Measurements from ENCODE around the gene UHRF1.

UHRF1 gene

DNA sequence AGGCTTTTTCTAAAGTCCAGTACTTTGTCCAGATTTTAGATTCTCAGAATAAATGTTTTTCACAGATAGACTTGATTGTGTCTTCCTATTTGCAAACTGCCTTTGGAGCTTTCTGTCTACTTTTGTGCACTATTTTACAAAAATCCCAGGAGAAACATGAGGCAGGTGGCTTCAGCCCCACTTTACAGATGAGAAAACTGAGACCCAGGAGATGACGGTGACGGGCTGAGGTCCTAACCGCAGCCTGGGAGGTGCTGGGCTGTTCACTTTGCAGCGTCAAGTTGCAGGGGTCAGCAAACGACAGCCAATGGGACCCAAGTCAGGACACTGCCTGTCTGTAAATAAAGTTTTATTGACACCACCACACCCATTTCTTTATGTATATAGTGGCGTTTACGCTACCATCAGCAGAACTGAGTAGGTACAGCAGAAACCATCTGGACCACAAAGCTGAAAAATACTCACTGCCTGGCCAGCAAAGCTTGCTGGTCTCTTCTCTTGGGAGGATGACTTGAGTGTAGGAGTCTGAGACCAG lies 52.9 kb downstream of the UHRF1 start:
- Histone ChIP-seq H3K4me1 (ENCODE audit: control insufficient read depth, low read length) (peaks cover 17% of the 10 kb centered on the region), H3K9me2 (replicated peaks; ENCODE audit: control insufficient read depth, low read length) (no peaks in the 10 kb centered on the region), H4K20me1 (ENCODE audit: control insufficient read depth, insufficient read depth, low read depth, low read length) (no peaks in the 10 kb centered on the region; the same call in 1 of the 2 replicates), H3K4me3 (ENCODE audit: low read length) (no peak overlapping the region), H3F3A (ENCODE audit: control insufficient read depth, insufficient read depth) (peaks cover 48% of the 10 kb centered on the region), H3K4me2 (ENCODE audit: low read length) (no peak overlapping the region), H3K27me3 (ENCODE audit: control insufficient read depth, low read length) (no peaks in the 10 kb centered on the region), H3K27ac (ENCODE audit: low read depth, low read length) (no peak overlapping the region), H3K9me3 (ENCODE audit: control insufficient read depth, insufficient read depth, low read length) (no peaks in the 10 kb centered on the region), H3K36me3 (ENCODE audit: control insufficient read depth, low read length) (peaks cover 71% of the 10 kb centered on the region), H3K79me2 (ENCODE audit: control insufficient read depth, low read length) (peaks cover 9% of the 10 kb centered on the region)
- TF ChIP-seq EZH2phosphoT487 (IDR thresholded peaks at IDR 0.05; ENCODE audit: borderline replicate concordance, low read length): no peak
- TF ChIP-seq, protein P1, sequence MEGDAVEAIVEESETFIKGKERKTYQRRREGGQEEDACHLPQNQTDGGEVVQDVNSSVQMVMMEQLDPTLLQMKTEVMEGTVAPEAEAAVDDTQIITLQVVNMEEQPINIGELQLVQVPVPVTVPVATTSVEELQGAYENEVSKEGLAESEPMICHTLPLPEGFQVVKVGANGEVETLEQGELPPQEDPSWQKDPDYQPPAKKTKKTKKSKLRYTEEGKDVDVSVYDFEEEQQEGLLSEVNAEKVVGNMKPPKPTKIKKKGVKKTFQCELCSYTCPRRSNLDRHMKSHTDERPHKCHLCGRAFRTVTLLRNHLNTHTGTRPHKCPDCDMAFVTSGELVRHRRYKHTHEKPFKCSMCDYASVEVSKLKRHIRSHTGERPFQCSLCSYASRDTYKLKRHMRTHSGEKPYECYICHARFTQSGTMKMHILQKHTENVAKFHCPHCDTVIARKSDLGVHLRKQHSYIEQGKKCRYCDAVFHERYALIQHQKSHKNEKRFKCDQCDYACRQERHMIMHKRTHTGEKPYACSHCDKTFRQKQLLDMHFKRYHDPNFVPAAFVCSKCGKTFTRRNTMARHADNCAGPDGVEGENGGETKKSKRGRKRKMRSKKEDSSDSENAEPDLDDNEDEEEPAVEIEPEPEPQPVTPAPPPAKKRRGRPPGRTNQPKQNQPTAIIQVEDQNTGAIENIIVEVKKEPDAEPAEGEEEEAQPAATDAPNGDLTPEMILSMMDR (IDR thresholded peaks at IDR 0.05; ENCODE audit: low read depth, low read length, poor library complexity, severe bottlenecking): no peak

DNA sequence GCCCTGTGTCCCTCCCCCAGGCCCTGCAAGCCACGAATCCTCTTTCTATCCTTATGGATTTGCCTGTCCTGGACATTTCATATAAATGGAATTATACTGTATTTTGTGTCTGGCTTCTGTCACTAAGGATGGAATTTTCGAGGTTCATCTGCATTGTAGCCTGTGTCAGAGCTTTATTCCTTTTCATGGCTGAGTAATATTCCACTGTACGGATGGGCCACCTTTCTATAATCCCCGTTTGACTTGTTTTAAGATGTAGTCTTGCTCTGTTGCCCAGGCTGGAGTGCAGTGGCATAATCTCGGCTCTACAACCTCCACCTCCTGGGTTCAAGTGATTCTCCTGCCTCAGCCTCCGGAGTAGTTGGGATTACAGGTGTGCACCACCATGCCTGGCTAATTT lies 55.8 kb downstream of the UHRF1 start:
- peaks cover 5% of the 10 kb centered on the region; the same call in 1 of the 2 replicates for H4K20me1 ChIP-seq (ENCODE audit: control insufficient read depth, insufficient read depth, low read depth, low read length)
- no peaks in the 10 kb centered on the region for H3K27me3 ChIP-seq (ENCODE audit: control insufficient read depth, low read length)
- H3K27ac ChIP-seq (ENCODE audit: low read depth, low read length): no peak overlapping the region
- H3K9me2 ChIP-seq (replicated peaks; ENCODE audit: control insufficient read depth, low read length): no peaks in the 10 kb centered on the region
- peaks cover 42% of the 10 kb centered on the region for H3K36me3 ChIP-seq (ENCODE audit: control insufficient read depth, low read length)
- no peak overlapping the region for H3K4me3 ChIP-seq (ENCODE audit: low read length)
- TF ChIP-seq, protein P1 (IDR thresholded peaks at IDR 0.05; ENCODE audit: low read depth, low read length, poor library complexity, severe bottlenecking): no peak
- no peak for TF ChIP-seq EZH2phosphoT487 (IDR thresholded peaks at IDR 0.05; ENCODE audit: borderline replicate concordance, low read length)
- H3K4me2 ChIP-seq (ENCODE audit: low read length): no peak overlapping the region
- H3K4me1 ChIP-seq (ENCODE audit: control insufficient read depth, low read length): peaks cover 33% of the 10 kb centered on the region
- peaks cover 7% of the 10 kb centered on the region for H3K79me2 ChIP-seq (ENCODE audit: control insufficient read depth, low read length)
- no peaks in the 10 kb centered on the region for H3K9me3 ChIP-seq (ENCODE audit: control insufficient read depth, insufficient read depth, low read length)
- peaks cover 56% of the 10 kb centered on the region for H3F3A ChIP-seq (ENCODE audit: control insufficient read depth, insufficient read depth)

DNA sequence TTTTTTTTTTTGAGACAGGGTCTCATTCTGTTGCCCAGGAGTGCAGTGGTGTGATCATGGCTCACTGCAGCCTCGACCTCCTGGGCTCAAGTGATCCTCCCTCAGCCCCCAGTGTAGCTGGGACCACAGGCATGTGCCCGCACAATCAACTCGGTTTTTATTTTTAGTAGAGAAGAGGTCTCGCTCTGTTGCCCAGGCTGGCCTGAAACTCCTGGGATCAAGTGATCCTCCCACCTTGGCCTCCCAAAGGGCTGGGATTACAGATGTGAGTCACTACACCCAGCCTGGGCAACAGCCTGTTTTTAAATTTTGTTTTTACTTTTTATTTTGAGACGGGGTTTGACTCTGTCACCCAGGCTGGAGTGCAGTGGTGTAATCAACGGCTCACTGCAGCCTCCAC lies 57.3 kb downstream of the UHRF1 start:
- Histone ChIP-seq H3K27ac (ENCODE audit: low read depth, low read length) (peak overlapping the region; percentile 41), H3K36me3 (ENCODE audit: control insufficient read depth, low read length) (peaks cover 37% of the 10 kb centered on the region), H3K4me2 (ENCODE audit: low read length) (no peak overlapping the region), H3K27me3 (ENCODE audit: control insufficient read depth, low read length) (no peaks in the 10 kb centered on the region), H3K4me3 (ENCODE audit: low read length) (no peak overlapping the region), H3K9me2 (replicated peaks; ENCODE audit: control insufficient read depth, low read length) (no peaks in the 10 kb centered on the region), H3K9me3 (ENCODE audit: control insufficient read depth, insufficient read depth, low read length) (no peaks in the 10 kb centered on the region), H3F3A (ENCODE audit: control insufficient read depth, insufficient read depth) (peaks cover 56% of the 10 kb centered on the region), H4K20me1 (ENCODE audit: control insufficient read depth, insufficient read depth, low read depth, low read length) (peaks cover 18% of the 10 kb centered on the region), H3K4me1 (ENCODE audit: control insufficient read depth, low read length) (peaks cover 49% of the 10 kb centered on the region), H3K79me2 (ENCODE audit: control insufficient read depth, low read length) (peaks cover 22% of the 10 kb centered on the region)
- TF ChIP-seq, protein P1 (IDR thresholded peaks at IDR 0.05; ENCODE audit: low read depth, low read length, poor library complexity, severe bottlenecking): no peak
- TF ChIP-seq EZH2phosphoT487 (IDR thresholded peaks at IDR 0.05; ENCODE audit: borderline replicate concordance, low read length): no peak
